ENCODE data around the gene RPEL1.

DNA sequence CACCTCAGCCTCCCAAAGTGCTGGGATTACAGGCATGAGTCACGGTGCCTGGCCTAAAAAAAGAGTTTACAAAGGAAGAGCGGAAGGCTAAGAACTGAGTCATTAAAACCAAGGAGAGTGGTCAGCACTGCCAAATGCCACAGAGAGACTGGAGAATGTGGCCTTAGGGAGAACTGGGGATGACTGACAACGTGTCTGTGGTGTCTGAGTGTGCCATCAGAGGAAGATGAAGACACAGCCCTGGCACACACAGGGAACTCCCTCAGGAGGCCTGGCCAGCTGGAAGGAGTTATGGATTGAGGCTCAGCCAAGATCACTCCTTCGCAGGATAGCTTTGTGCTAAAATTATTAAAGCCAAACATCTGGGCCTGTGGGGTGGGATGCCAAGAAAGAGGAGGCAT, 27.4 kb downstream of the RPEL1 start:
- TF ChIP-seq, protein P1, sequence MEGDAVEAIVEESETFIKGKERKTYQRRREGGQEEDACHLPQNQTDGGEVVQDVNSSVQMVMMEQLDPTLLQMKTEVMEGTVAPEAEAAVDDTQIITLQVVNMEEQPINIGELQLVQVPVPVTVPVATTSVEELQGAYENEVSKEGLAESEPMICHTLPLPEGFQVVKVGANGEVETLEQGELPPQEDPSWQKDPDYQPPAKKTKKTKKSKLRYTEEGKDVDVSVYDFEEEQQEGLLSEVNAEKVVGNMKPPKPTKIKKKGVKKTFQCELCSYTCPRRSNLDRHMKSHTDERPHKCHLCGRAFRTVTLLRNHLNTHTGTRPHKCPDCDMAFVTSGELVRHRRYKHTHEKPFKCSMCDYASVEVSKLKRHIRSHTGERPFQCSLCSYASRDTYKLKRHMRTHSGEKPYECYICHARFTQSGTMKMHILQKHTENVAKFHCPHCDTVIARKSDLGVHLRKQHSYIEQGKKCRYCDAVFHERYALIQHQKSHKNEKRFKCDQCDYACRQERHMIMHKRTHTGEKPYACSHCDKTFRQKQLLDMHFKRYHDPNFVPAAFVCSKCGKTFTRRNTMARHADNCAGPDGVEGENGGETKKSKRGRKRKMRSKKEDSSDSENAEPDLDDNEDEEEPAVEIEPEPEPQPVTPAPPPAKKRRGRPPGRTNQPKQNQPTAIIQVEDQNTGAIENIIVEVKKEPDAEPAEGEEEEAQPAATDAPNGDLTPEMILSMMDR (IDR thresholded peaks at IDR 0.05) = no peak
- no peak for TF ChIP-seq POLR2AphosphoS5 (IDR thresholded peaks at IDR 0.05)

Measured in prostate gland (tissue), 2 donors.